HG03159 (cell line): Measurements from ENCODE around the gene ATG4B.

Source experiments
- ATAC-seq: cut with Tn5 transposase; IDR thresholded peaks from one replicate; pipeline ENCODE4 v1.9.1; 2021; ENCODE audit warnings: mild to moderate bottlenecking, moderate library complexity; ENCODE audit not compliant: unreplicated experiment

ATG4B gene

DNA sequence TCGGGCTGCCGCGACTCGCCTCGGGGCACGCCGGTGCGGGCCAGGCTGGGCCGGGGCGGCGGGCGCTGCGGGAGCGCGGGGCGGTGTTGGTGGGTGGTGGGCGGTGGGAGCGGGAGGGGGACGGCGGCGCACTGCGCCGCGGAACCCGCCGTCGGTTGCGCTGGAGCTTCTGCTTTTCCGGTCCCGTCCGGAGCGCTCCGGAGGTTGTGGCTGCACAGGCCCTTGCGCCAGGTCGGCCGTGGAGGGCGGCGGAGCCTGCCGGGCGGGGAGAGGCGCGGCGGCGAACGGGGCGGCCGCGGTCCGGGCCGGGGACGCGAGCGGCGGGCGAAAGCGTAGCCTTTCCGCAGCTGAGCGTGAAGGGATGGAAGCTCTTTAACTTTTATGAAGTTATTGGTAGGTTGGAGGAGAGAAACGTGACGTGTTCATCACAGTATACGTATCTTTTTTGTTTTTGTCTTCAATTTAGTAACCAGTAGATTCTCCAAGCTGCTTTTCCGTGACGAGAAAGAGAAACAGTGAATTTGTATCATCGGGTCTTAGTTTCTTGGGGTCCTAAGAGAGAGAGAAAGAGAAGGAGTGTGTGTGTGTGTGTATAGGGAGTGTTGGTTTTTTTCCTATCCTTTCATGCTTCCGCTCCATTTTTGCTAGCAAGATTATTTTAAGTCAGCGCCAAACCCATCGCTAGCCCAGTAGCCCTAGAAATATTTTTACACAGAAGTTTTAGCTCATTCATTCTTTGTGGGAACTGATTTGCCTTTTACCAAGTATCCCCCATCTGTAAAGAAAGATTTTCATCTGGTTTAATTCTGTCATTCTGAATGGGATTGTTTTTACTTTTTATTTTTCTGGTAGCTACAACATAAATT, 535 bp downstream of the ATG4B start:
- ATAC-seq: peak; percentile 27

DNA sequence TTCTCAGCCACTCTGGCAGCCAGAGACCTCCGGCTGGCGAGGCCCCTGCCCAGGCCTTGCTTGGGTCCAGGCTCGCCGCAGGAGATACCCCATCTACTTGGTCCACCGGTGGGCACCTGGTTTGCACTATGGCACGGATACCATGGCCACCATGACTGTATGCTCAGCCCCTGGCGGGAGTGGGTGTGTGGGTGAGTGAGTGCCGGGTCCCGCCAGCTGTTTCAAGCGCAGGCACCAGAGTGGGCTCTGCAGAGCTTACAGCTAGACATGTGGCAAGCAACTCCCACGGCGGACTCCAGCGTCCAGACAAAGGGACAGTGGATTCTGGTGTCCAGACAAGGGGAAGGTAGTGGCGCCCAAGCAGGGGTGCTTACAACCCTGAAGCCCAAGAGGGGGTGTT, 1.4 kb downstream of the ATG4B start:
- ATAC-seq: no peak

DNA sequence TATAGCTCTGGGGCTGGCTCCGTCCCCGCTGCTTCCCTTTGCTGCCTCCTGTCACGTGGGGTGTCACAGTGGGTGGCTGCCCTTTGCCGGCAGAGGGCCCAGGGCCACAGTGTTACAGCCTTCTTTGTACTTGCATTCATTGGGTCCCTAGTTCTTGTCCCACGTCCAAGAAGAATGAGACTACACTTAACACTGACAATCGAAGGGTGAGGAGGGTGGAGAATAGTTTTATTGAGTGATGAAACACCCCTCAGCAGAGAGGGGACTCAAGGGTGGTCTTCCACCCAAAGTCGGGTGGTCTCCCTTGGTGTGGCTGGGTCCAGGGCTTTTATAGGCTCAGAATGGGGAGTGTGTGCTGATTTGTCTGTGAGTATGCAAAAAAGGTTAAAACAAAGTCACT, 1.9 kb downstream of the ATG4B start:
- ATAC-seq: no peak

DNA sequence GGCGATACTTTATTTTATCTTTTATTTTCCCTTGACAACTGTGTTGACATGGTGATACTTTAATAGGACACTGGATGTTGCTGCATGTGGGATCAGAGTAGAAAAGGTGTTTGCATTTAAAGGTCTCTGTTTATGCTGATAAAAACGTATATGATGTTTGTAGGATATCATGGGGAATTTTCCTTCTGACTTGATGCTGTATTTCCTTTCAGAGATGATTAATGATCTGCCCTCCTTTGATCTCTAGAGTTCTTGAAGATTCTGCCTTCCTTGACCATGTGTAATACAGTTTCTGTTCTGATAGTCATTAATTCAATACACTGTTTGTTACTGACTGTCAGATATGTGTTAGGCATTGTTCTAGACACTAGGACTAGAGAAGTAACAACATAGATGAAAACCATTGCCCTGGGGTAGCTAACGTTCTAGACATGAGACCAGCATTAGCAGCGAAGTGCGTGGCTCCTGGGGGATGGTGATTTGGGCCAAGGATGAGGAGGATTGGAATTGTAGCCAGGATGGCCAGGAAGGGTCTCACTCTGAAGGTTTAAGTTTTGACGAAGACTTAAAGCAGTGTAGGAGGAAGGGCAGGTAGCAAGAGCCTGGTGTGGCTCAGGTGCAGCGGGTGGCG, 2.8 kb downstream of the ATG4B start:
- no peak for ATAC-seq

DNA sequence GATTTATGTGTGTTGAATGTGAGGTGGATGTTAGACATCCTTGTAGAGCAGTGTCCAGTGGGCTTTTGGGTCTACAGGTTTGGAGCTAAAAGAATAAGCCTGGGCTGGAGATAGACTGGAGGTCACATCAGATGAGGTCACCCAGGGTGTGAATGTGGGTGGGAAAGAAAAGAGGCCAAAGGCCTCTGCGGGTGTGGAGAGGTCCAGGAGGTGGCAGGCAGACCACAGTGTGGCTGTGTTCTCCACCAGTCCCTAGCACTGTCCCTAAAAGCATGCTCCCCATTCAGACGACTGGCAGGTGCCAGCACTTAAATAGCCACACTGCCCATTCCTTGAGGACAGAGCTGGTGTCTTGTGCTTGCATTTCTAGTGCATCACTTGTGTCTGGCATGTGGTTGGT, 4.1 kb downstream of the ATG4B start:
- no peak for ATAC-seq

DNA sequence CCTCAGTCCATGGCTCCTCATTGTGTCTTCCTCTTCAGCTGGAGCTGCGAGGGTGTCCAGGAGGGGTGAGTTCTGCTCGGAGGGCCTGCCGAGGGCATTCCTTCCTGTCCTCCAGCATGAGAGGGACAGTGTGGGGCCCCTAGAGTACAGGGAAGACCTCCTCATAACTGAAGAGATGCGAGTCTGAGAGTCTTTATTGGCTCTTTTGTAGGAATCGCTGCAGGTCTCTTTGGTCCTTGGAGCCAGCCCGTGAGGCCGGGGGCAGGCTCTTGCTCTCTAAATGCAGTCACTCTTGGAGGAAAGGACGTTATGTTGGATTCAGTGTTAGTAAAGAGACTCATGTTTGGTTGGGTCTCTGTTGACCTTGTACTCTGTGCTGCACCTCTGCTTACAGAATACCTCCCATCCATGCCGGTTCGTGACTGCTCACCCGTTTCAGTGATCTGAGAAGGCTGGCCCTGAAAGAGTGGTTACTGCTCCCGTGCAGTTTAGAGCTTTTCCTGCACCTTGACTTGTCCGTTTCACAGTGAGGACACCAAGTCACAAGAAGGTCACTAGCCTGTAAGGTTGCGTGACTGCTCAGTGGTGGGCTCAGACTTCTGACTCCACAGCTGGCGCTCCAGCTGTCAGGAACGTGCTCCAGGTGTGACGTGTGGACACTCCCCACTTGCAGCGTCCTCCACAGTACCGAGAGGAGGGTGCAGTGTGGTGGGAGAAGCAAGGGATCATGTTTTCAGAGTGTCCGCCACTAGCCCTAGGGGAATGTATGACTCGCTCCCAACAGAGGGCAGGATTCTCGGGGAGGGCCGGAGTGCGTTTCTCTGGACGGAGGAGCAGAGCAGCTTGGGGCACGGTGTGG, 7.8 kb downstream of the ATG4B start:
- no peak for ATAC-seq

DNA sequence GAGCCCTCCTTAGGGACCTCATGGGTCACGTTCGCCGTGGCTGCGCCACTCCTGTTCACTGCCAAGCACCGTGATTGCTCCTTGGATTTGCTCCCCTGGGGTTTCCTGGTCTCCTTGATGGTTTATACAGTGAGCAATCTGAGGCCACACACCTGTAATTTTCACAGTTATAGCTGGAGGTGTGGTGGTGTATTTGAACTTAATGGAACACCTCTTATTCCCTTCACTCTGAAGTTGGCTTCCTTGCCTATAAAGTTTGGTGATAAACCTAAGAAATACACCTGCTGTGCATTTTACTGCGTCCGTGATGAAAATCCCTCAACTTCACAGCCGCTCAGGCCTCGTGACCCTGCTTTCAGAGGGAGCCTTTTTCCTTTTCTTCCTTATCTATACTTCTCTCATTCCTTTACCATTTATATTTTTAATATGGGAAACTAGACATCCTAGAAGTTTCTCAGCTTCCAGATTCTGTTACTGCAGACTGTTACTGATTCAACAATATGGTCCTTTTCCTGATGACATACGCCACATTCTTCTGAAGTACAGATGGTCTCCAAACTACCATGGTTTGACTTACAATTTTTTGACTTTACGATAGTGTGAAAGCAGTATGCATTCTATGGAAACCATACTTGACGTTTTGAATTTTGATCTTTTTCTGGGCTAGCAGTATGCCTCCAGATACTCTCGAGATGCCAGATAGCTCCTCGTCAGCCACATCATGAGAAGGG, 8.6 kb downstream of the ATG4B start:
- ATAC-seq: no peak

DNA sequence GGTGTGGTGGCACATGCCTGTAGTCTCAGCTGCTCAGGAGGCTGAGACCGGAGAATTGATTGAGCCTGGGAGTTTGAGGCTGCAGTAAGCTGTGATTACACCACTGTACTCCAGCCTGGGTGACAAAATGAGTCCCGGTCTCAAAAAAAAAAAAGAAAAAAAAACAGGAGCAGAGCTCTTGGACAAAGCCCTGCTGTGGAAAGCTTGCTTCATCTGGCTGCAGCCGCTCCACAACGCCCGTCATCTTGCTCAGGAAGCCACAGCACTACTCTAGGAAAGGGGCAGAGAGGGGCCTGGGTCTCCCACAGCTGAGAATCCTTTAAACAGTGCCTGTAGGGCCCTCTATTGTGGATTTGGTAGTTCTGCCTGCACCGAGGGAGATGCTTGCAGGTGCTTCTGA, 11.0 kb downstream of the ATG4B start:
- no peak for ATAC-seq

DNA sequence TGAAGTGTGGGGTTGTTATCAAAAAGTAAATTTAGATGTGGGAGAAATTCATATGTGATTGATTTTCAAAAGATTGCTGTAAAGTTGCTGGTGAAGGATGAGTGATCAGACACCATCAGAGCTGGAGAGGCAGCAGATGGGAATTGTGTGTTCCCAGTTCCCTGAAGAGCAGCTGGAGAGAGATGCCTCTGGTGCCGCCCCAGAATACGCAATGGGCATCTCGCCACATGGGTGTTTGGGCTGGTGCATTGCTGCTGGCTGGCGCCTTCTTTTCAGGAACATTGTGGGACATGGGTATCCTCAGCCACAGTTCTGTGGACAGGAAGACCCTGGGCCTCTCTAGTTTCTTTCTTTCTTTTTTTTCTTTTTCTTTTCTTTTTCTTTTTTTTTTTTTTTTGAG, 11.9 kb downstream of the ATG4B start:
- no peak for ATAC-seq

DNA sequence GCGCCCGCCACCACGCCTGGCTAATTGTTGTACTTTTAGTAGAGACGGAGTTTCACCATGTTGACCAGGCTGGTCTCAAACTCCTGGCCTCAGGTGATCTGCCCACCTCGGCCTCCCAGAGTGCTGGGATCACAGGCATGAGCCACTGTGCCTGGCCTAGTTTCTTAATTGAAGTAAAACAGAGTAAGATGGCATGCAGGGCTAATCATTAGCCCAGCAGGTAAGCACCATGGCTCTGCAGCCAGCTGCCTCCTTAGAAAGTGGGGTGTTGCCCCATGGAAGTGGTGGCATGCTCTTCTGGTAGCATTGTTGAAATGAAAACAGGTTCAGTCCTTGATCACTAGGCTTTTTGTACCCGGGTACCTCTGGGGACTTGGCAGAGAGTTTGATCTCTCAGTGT, 12.4 kb downstream of the ATG4B start:
- ATAC-seq: no peak

DNA sequence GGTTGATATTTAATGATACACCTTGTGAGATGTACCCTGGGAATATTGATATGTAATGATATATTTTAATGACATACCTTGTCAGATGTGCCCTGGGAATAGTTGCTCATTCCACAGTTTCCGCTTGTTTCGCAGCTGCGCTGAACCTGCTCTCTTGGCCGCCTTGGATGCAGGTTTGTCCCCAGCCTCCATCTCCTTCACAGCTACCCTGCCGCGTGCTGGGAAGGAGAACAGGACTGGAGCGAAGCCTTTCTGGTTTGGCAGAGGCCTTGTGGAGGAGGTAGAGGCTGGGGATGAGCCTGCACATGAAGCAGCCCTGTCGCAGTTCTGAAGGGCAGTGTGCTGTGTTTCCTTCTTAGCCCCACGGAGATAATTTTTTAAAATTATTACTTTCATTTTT, 14.6 kb downstream of the ATG4B start:
- ATAC-seq: no peak

DNA sequence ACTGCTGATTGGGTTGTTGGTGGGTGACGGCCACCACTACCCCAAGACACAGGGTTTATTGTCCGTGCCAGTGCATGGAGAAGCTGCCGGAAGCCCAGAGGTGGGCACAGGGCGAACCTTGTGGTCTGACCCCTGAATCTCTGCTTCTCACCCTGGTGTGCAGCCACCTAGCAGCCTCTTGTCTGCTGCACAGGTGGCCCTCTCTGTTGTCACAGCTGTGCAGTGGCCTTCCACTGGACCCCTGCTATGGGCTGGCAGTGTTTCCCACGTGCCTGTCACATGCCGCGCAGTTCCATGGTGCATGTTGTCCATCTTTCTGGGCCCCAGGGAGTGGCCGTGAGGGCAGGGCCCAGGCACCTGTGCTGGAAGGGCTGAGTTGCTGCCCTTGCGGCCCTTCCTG, 15.2 kb downstream of the ATG4B start:
- ATAC-seq: no peak

DNA sequence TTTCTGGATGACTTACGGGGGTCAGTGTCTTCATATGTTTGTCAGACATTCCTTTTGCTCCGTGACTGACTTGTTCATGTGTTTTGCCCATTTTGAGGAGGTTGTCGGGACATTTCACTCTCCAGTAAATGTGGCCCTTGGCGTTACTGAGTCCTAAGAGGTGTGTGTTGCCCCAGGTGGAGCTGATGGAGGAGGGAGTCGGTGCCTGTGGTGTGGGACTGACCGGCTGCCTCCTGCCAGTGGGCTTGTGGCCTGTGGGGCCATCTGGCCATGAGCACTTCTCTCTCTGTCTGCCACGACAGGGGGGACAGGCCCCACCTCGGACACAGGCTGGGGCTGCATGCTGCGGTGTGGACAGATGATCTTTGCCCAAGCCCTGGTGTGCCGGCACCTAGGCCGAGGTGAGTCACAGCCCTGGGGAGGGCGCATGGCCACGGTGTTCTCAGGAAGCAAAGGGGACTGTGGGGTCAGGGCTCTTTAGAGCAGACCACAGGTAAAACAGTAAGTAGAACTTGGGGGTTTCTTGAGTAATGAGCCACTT, 15.8 kb downstream of the ATG4B start:
- no peak for ATAC-seq

DNA sequence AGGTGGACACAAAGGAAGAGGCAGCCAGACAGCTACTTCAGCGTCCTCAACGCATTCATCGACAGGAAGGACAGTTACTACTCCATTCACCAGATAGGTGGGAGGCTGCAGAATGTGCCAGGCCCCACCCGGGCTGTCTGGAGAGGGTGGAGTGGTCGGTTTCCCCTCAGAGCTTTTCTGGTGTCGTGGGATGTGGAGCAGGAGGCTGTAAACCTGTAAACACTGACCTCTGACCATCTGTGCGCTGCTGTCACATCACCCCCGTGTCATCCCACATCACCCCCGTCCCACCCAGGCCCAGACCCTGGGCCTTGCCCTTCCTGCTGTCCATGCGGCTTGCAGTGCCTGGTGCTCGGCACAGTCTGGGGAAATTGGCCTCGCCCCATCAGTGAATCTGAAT, 17.1 kb downstream of the ATG4B start:
- ATAC-seq: no peak

DNA sequence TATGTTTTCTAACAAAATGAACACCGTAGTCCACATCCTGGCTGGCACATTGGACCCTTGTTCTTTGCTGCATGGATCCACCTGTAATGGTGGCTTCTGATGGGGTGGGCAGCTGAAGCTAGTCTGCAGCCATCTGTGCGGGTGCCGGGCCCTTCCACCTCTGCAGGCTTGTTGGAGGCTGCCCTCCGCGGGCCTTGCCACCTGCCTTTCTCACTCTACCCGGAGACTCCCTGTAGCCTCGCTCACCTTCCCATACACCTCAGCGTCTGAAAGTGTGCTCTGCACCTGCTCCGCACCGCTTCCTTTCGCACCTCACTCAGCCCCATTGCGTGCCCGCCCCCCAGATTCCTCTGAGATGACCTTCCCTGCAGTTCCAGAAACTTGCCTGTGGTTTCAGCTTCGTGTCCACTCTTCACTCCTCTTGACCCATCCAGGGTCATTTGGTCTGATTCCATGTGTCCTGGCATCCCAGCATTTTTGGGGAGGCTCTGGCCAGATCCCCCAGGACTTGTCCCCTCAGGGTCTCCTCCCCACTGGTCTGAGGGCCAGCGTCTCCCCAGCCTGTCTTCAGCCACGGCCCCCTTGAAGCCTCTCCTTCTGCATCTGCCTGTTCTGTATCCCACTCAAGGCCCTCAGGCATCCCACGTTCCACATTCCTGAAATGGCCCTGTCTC, 18.2 kb downstream of the ATG4B start:
- no peak for ATAC-seq

DNA sequence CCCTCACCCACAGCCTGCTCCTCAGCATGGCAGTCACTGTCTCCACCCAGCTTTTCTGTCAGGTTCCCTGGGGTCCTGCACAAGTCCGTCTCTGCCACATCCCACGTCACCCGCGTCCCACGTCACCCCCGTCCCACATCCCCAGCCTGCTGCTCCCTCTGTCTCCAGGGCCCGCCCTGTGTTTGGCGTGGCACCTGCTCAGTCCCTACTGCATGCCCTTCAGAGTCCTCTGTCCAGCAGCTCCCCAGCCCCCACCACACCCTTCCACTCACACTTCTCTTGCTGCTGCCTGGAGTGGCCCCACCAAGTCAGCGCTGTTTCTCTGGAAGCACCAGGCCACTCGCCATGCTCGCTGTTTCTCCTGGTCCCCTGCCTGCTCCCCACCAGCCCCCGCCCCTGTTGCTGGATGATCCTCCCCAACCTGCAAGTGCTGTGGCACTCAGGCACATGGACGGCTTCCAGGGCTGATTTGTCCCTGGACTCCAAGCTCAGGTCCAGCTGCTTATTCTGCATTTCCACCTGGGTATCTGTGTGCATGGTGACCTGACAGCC, 18.8 kb downstream of the ATG4B start:
- no peak for ATAC-seq

DNA sequence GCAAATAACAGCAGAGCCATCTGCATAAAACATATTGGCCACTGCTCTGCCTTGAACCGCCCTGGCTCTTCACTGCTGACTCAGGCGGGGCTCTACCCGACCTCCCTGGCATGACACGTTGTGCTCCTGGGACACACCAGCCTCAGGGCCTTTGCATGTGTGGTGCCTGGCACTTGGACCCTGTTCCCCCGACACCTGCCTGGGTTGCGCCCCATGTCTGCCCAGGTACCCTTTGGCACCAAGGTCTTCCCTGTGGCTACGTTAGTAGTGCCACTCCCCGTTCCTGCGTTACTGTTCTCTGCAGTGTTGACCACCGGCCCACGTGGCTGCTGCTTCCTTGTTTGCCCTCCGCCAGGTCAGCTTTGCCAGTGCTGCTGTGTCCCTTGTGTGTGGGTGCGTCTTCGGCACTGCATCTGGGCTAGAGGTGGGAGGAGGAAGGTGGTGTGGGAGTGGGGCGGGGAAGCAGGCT, 20.3 kb downstream of the ATG4B start:
- ATAC-seq: no peak

DNA sequence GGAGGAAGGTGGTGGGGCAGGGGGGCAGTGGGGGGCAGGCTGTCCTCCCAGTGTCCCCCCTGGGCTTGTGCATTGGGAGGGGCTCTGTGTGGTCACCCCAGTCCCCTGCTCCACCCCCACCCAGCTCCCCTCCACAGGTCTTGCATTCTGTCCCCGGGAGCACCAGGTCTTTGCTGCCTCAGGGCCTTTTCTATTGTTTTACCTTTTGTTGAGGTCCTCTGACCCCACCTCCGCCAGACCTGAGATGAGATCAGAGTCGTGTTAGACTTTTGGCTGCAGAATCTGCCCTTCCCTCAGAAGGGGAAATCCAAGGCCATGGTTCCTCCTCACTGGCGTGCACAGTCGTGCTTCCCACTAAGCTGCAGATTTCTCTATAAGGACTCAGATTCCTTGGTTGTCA, 20.8 kb downstream of the ATG4B start:
- ATAC-seq: no peak

DNA sequence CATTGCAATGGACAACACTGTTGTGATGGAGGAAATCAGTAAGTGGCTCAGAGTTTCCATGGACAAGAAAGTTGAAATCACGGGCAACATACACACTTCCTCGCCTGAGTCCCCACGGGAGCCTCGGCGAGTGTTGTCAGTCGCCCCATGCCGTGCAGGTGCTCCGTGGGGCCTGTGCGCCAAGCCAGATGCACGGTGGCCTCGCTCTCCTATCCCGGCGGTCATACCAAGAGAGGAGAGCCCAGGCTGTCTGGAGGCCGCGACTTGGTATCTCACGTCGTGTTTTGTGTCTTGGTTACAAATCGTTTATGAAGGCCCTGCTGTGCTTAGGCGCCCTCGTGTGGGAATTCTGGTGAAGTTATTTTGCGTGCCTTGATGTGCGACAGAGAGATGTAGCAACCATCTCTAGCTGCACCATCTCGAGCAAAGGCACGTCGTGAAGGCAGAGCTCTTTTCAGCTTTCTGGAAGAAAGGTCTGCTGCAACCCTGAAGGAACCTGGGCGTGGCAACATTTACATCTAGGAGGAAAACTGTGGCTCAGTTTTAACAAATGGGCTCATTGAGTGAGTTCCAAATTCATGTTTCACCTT, 21.8 kb downstream of the ATG4B start:
- no peak for ATAC-seq
